Osteocyte (in vitro differentiated cells): ENCODE data around the gene NOP9. TPM values are rescaled to one million over a fixed set of nuclear protein-coding genes. Genes with fewer than 3 reads are reported as not detected.
A peak's percentile ranks its signal among the peaks of the same experiment; 100 is the strongest.

Source experiments
- DNase-seq: peaks from one replicate; pipeline ENCODE4 v3.0.0; 2021; ENCODE audit warnings: mixed read lengths; ENCODE audit not compliant: unreplicated experiment; ENCODE audit errors: extremely low spot score
- H3K27ac Mint-ChIP-seq: one replicate; pipeline ENCODE4 v1.8.0; 2021; ENCODE audit warnings: mild to moderate bottlenecking, mixed read lengths; ENCODE audit not compliant: unreplicated experiment
- H3K27me3 Mint-ChIP-seq: one replicate; pipeline ENCODE4 v1.8.0; 2021; ENCODE audit warnings: mixed read lengths; ENCODE audit not compliant: unreplicated experiment
- H3K36me3 Mint-ChIP-seq: one replicate; pipeline ENCODE4 v1.8.0; 2021; ENCODE audit warnings: mixed read lengths; ENCODE audit not compliant: unreplicated experiment
- H3K4me1 Mint-ChIP-seq: one replicate; pipeline ENCODE4 v1.8.0; 2021; ENCODE audit warnings: mixed read lengths; ENCODE audit not compliant: unreplicated experiment
- H3K4me3 Mint-ChIP-seq: one replicate; pipeline ENCODE4 v1.8.0; 2021; ENCODE audit warnings: mild to moderate bottlenecking, moderate library complexity, mixed read lengths; ENCODE audit not compliant: unreplicated experiment
- H3K9me3 Mint-ChIP-seq: one replicate; pipeline ENCODE4 v1.8.0; 2021; ENCODE audit warnings: mixed read lengths; ENCODE audit not compliant: unreplicated experiment
- CTCF ChIP-seq: fragments of 200-600 bp; sonication (generic); IDR thresholded peaks from 2 replicates; pipeline ENCODE4 v1.5.0; 2021; ENCODE audit warnings: antibody characterized with exemption, mild to moderate bottlenecking, moderate library complexity
- total RNA-seq: library from RNA; stranded (reverse); gene quantifications from 2 replicates; pipeline ENCODE4 v1.2.1, GENCODE V29; 2021

Gene NOP9
- total RNA-seq, 1 donor from 2014 or later, result 28.2 TPM

GRCh38 chr14:24334431-24335291 is 35.0 kb downstream of the NOP9 start, which contains the start of gene ADCY4:
TSS of gene ADCY4 (minus strand) at chr14:24335071. CDS start at chr14:24334652, 419 bp downstream.
- no peaks in the 10 kb centered on the region for H3K36me3 Mint-ChIP-seq
- H3K27me3 Mint-ChIP-seq, result peaks cover 5% of the 10 kb centered on the region
- peaks cover 40% of the 10 kb centered on the region for H3K4me1 Mint-ChIP-seq
- H3K4me3 Mint-ChIP-seq, result peak within 1 kb of the TSS; percentile 82
- DNase-seq, result peak; percentile 84
- H3K9me3 Mint-ChIP-seq, result no peaks in the 10 kb centered on the region
- no peak for TF ChIP-seq CTCF
- H3K27ac Mint-ChIP-seq, result peak within 1 kb of the TSS; percentile 94

- no peak for DNase-seq
- Mint-ChIP-seq H3K9me3 (no peaks in the 10 kb centered on the region), H3K27me3 (peaks cover 10% of the 10 kb centered on the region), H3K27ac (peak overlapping the region; percentile 79), H3K4me3 (peak overlapping the region; percentile 82), H3K4me1 (peaks cover 41% of the 10 kb centered on the region), H3K36me3 (no peaks in the 10 kb centered on the region)
- TF ChIP-seq CTCF, result no peak
Measured at GRCh38 chr14:24335461-24336171, 36.0 kb downstream of the NOP9 start.

GRCh38 chr14:24337144-24337823 is 37.6 kb downstream of the NOP9 start:
- no peak for TF ChIP-seq CTCF
- H3K27me3 Mint-ChIP-seq, result peaks cover 19% of the 10 kb centered on the region
- H3K27ac Mint-ChIP-seq, result no peak overlapping the region
- H3K9me3 Mint-ChIP-seq, result no peaks in the 10 kb centered on the region
- DNase-seq, result no peak
- H3K36me3 Mint-ChIP-seq, result no peaks in the 10 kb centered on the region
- H3K4me3 Mint-ChIP-seq, result no peak overlapping the region
- peaks cover 37% of the 10 kb centered on the region for H3K4me1 Mint-ChIP-seq

- no peaks in the 10 kb centered on the region for H3K9me3 Mint-ChIP-seq
- H3K4me3 Mint-ChIP-seq, result no peak overlapping the region
- H3K27me3 Mint-ChIP-seq, result peaks cover 23% of the 10 kb centered on the region
- DNase-seq, result no peak
- peaks cover 33% of the 10 kb centered on the region for H3K4me1 Mint-ChIP-seq
- no peak for TF ChIP-seq CTCF
- H3K27ac Mint-ChIP-seq, result no peak overlapping the region
- no peaks in the 10 kb centered on the region for H3K36me3 Mint-ChIP-seq
Measured at GRCh38 chr14:24337824-24338175, 38.1 kb downstream of the NOP9 start.

- Mint-ChIP-seq H3K36me3 (no peaks in the 10 kb centered on the region), H3K4me1 (peaks cover 27% of the 10 kb centered on the region), H3K27me3 (peaks cover 27% of the 10 kb centered on the region), H3K9me3 (no peaks in the 10 kb centered on the region), H3K4me3 (no peak overlapping the region), H3K27ac (no peak overlapping the region)
- DNase-seq, result no peak
- no peak for TF ChIP-seq CTCF
Measured at GRCh38 chr14:24338843-24339242, 39.2 kb downstream of the NOP9 start.
